ENCODE data around the gene CNIH2.

GRCh38 chr11:66293352-66293751 lies 15.4 kb downstream of the CNIH2 start:
- TF ChIP-seq ZFX (IDR thresholded peaks at IDR 0.05): no peak
- no peak for TF ChIP-seq CTCF (IDR thresholded peaks at IDR 0.05 in 2 of 3, conservative IDR thresholded peaks at IDR 0.05 in 1 of 3; ENCODE audit: borderline replicate concordance in 1 of 3, insufficient read depth in 1 of 3, low read depth in 2 of 3, low read length in 2 of 3)
- TF ChIP-seq EZH2 (IDR thresholded peaks at IDR 0.05): no peak
- no peak for TF ChIP-seq EZH2phosphoT487 (IDR thresholded peaks at IDR 0.05; ENCODE audit: borderline replicate concordance)
- no peak for TF ChIP-seq YY1 (IDR thresholded peaks at IDR 0.05; ENCODE audit: extremely low read depth, insufficient replicate concordance, low read depth, low read length)
- no peak for TF ChIP-seq REST (IDR thresholded peaks at IDR 0.05; ENCODE audit: low read depth)
- no peak for TF ChIP-seq CEBPB (IDR thresholded peaks at IDR 0.05; ENCODE audit: low read depth)
- no peak for TF ChIP-seq MAX (IDR thresholded peaks at IDR 0.05)

Measured in HCT116 (cell line).